Measurements from ENCODE around the gene FBXO40. TPM values are rescaled to one million over a fixed set of nuclear protein-coding genes. Genes with fewer than 3 reads are reported as not detected.

Gene FBXO40
- total and polyA plus RNA-seq, 2 donors (not counting 1 experiment from before 2014, with no cell fraction given): not detected

DNA sequence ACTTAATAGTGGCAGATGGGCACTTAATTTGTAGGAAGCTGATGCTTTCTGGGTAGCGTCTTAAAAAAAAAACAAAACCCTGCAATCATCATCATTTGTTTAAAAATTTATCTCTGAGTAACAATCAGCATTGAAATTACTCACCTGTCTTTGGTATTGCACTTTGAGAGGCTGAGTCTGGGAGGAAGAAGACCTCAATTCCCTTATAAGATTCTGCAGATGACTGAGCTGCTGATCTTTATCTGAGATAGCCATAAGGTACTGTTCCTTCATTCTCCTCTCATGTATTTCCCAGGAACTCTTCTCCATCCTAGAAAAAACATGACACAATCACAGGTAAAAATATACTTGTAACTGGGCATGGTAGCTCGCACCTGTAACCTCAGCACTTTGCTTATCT, 84.0 kb downstream of the FBXO40 start:
- Mint-ChIP-seq H3K27me3 (no peaks in the 10 kb centered on the region), H3K4me1 (no peaks in the 10 kb centered on the region), H3K9me3 (ENCODE audit: insufficient read depth) (no peaks in the 10 kb centered on the region), H3K27ac (no peak overlapping the region), H3K4me3 (no peak overlapping the region)
- ChIA-PET POLR2A (no interaction called here), CTCF (no interaction called here)
- H3K9ac ChIP-seq (ENCODE audit: low read length): no peak overlapping the region
- DNase-seq: no peak
- no peak overlapping the region for H3K4me2 ChIP-seq (replicated peaks; ENCODE audit: low read depth, low read length, poor library complexity, severe bottlenecking)
- H4K20me1 ChIP-seq (ENCODE audit: control insufficient read depth, insufficient read depth, low read length, poor library complexity, severe bottlenecking): no peaks in the 10 kb centered on the region
- peaks cover 12 to 64% of the 10 kb centered on the region in 2 experiments for H3K36me3 ChIP-seq (replicated peaks in 1 of 2; ENCODE audit: control extremely low read depth in 1 of 2, control insufficient read depth in 1 of 2, extremely low read depth in 1 of 2, insufficient read depth in 2 of 2, low read length in 1 of 2)
- no peaks in the 10 kb centered on the region for H3K27me3 ChIP-seq (replicated peaks in 1 of 4; ENCODE audit: control extremely low read depth in 1 of 4, control insufficient read depth in 3 of 4, insufficient read depth in 4 of 4, low read length in 3 of 4)
- no peak overlapping the region for H3K27ac ChIP-seq (ENCODE audit: low read length in 2 of 2)
- H3K4me3 ChIP-seq (ENCODE audit: control extremely low read depth in 1 of 5, extremely low read depth in 1 of 5, insufficient read depth in 1 of 5, low read depth in 2 of 5, low read length in 4 of 5): no peak overlapping the region
- intact Hi-C loops (cut with micrococcal nuclease): no loop called here
- no peak overlapping the region for H2AFZ ChIP-seq (ENCODE audit: insufficient read depth, low read depth, low read length, poor library complexity, severe bottlenecking)
- no CpG with 5 or more reads among the region's 2 CpGs for WGBS (ENCODE audit: insufficient coverage)
- peaks cover 5% of the 10 kb centered on the region for H3K79me2 ChIP-seq (ENCODE audit: control insufficient read depth, insufficient read depth, low read length)
- no peak for ATAC-seq (ENCODE audit: low read depth)
- no peaks in the 10 kb centered on the region for H3K4me1 ChIP-seq (ENCODE audit: control insufficient read depth in 2 of 2, insufficient read depth in 2 of 2, low read length in 2 of 2)
- TF ChIP-seq CTCF (IDR thresholded peaks at IDR 0.05) (no peak), EZH2 (IDR thresholded peaks at IDR 0.05; ENCODE audit: borderline replicate concordance, insufficient read depth, low read depth, low read length, poor library complexity, severe bottlenecking) (no peak)
- H3K9me3 ChIP-seq (ENCODE audit: control extremely low read depth in 1 of 3, control insufficient read depth in 2 of 3, insufficient read depth in 1 of 3, low read length in 2 of 3): no peaks in the 10 kb centered on the region

Small RNAs within 50 kb of the gene (small RNA-seq; reads per million reads assigned to genes)
- not detected for gene RNU4-62P (ENCODE audit: insufficient read length, low read depth, low replicate concordance)

Other genes starting within 250 kb of the FBXO40 start
- gene POLQ, start 47.4 kb upstream of the FBXO40 start, total RNA-seq: 0.79 and 0.97 TPM in 2 replicates
- gene POLQ, start 47.4 kb upstream of the FBXO40 start, polyA plus RNA-seq: 0.25 and 0.66 TPM in 2 replicates
- not detected in 2 replicates for gene ARGFX, start 25.4 kb upstream of the FBXO40 start, total RNA-seq
- gene ARGFX, start 25.4 kb upstream of the FBXO40 start, polyA plus RNA-seq: not detected in 2 replicates
- gene HCLS1, start 67.5 kb downstream of the FBXO40 start, total RNA-seq: 317 and 331 TPM in 2 replicates
- gene HCLS1, start 67.5 kb downstream of the FBXO40 start, polyA plus RNA-seq: 161 and 228 TPM in 2 replicates
- gene GOLGB1, start 156.4 kb downstream of the FBXO40 start, total RNA-seq: 58.7 and 64.3 TPM in 2 replicates
- gene GOLGB1, start 156.4 kb downstream of the FBXO40 start, polyA plus RNA-seq: 6.2 and 8.1 TPM in 2 replicates
- 54.6 and 56.5 TPM in 2 replicates for gene IQCB1, start 241.7 kb downstream of the FBXO40 start, total RNA-seq
- 32.0 and 43.5 TPM in 2 replicates for gene IQCB1, start 241.7 kb downstream of the FBXO40 start, polyA plus RNA-seq
- gene EAF2, start 241.8 kb downstream of the FBXO40 start, total RNA-seq: 31.1 and 35.0 TPM in 2 replicates
- gene EAF2, start 241.8 kb downstream of the FBXO40 start, polyA plus RNA-seq: 161 and 221 TPM in 2 replicates